HEK293T (cell line): Measurements from ENCODE around the gene SLC7A10.
"Not testable (repeated sequence)": the region's sequence is repeated elsewhere in the genome, so short reads cannot be mapped to it uniquely, and the experiment has no call there.

Experiments
- CTCF ChIA-PET: fragments of 350-600 bp; formaldehyde crosslinking; extraction: SDS; loops from one replicate; lab custom pipeline; 2021; ENCODE audit warnings: antibody characterized with exemption, inconsistent platforms; lab: Yijun Ruan, JAX
- POLR2A ChIA-PET: fragments of 350-600 bp; formaldehyde crosslinking; extraction: SDS; loops from one replicate; lab custom pipeline; 2020; ENCODE audit warnings: antibody characterized with exemption, inconsistent platforms; lab: Yijun Ruan, JAX
- DNase-seq: peaks from one replicate; pipeline ENCODE4 v3.0.0; 2012; ENCODE audit warnings: mixed read lengths; ENCODE audit errors: extremely low spot score
- ARNT ChIP-seq: fragments of 450-650 bp; IDR thresholded peaks from 2 replicates; pipeline ENCODE4 v1.6.1; 2017; ENCODE audit warnings: mild to moderate bottlenecking
- BHLHE40 ChIP-seq: fragments of 450-650 bp; IDR thresholded peaks from 2 replicates; pipeline ENCODE4 v1.6.1; 2016; ENCODE audit warnings: mild to moderate bottlenecking, moderate library complexity, borderline replicate concordance
- CTBP1 ChIP-seq: fragments of 450-650 bp; IDR thresholded peaks from 2 replicates; pipeline ENCODE4 v1.6.1; 2016; ENCODE audit warnings: borderline replicate concordance
- ELF4 ChIP-seq: fragments of 450-650 bp; IDR thresholded peaks from 2 replicates; pipeline ENCODE4 v1.6.1; 2017; ENCODE audit warnings: antibody characterized with exemption
- FOXA1 ChIP-seq: fragments of 450-650 bp; IDR thresholded peaks from 2 replicates; pipeline ENCODE4 v1.6.1; 2016; ENCODE audit warnings: mild to moderate bottlenecking
- FOXK2 ChIP-seq: fragments of 450-650 bp; IDR thresholded peaks from 2 replicates; pipeline ENCODE4 v1.6.1; 2016; ENCODE audit warnings: mild to moderate bottlenecking
- FOXM1 ChIP-seq: fragments of 450-650 bp; IDR thresholded peaks from 2 replicates; pipeline ENCODE4 v1.6.1; 2017; ENCODE audit warnings: mild to moderate bottlenecking, borderline replicate concordance
- HDGF ChIP-seq: fragments of 450-650 bp; IDR thresholded peaks from 2 replicates; pipeline ENCODE4 v1.6.1; 2017; ENCODE audit warnings: antibody characterized with exemption, borderline replicate concordance
- L3MBTL2 ChIP-seq: fragments of 450-650 bp; conservative IDR thresholded peaks from 2 replicates; pipeline ENCODE4 v1.6.1; 2016; ENCODE audit warnings: mild to moderate bottlenecking
- LEF1 ChIP-seq: fragments of 450-650 bp; IDR thresholded peaks from 2 replicates; pipeline ENCODE4 v1.6.1; 2017; ENCODE audit warnings: mild to moderate bottlenecking, borderline replicate concordance
- NFRKB ChIP-seq: fragments of 450-650 bp; IDR thresholded peaks from 2 replicates; pipeline ENCODE4 v1.6.1; 2016; ENCODE audit warnings: mild to moderate bottlenecking, moderate library complexity
- PKNOX1 ChIP-seq: fragments of 450-650 bp; IDR thresholded peaks from 2 replicates; pipeline ENCODE4 v1.6.1; 2016
- SP1 ChIP-seq: fragments of 450-650 bp; IDR thresholded peaks from 2 replicates; pipeline ENCODE4 v1.6.1; 2017
- SUZ12 ChIP-seq: fragments of 450-650 bp; IDR thresholded peaks from 2 replicates; pipeline ENCODE4 v1.6.1; 2016; ENCODE audit warnings: mild to moderate bottlenecking
- TARDBP ChIP-seq: fragments of 450-650 bp; IDR thresholded peaks from 2 replicates; pipeline ENCODE4 v1.6.1; 2016
- ZNF384 ChIP-seq: fragments of 450-650 bp; IDR thresholded peaks from 2 replicates; pipeline ENCODE4 v1.6.1; 2016

SLC7A10 gene

GRCh38 chr19:33193865-33194362, 31.7 kb downstream of the SLC7A10 start, which contains the start of gene LRP3:
LRP3 (plus strand) TSS chr19:33194330; CDS start chr19:33194786, 456 bp downstream.
- TF ChIP-seq LEF1: no peak
- no peak for TF ChIP-seq CTBP1
- no peak for TF ChIP-seq HDGF
- no peak for TF ChIP-seq SUZ12
- no peak for TF ChIP-seq FOXK2
- TF ChIP-seq PKNOX1: no peak
- no peak for TF ChIP-seq FOXM1
- no peak for TF ChIP-seq ARNT
- TF ChIP-seq ELF4: no peak
- no peak for TF ChIP-seq SP1
- TF ChIP-seq L3MBTL2: no peak
- DNase-seq: peak; percentile 64
- ChIA-PET CTCF (interaction anchor here (1.5 to 2.2 kb wide), 2 partner anchors 10 kb away, joined by 4 to 8 read pairs; no protein-coding TSS in a partner anchor), POLR2A (interaction anchor here (1.0 kb wide), 1 partner anchor 18 kb away, joined by 3 read pairs; no protein-coding TSS in a partner anchor)

DNA sequence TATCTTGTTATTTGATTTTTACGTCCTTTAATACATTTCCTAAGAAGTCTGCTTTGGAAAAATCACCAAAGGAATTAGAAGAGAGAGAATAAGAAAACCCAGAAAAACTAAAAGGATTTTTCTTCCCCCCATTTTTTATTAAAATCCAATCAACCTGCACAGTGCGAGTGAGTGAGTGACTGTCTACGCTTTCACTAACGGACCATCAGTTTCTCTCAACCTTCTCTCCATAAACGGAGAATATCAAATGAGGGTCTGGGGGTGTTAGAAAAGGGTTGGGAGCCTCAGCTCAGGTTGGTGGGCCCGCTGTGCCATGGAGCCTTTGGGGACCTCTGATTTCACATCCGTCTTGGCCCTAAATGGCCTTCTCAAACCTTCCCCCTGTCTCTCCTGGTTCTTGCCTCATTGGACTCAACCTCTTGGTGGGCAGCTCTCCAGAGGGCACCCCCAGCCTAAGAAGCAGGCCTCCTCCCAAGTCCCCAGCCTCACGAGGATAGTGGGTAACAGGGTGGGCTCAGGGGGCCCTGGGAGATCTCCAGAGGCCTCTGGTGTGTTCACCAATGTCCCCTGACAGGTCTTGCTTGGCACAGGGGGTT, 32.3 kb downstream of the SLC7A10 start:
- ChIA-PET CTCF (interaction anchor here (0.7 to 1.5 kb wide), 2 partner anchors 9 to 217 kb away, joined by 4 read pairs; no protein-coding TSS in a partner anchor), POLR2A (interaction anchor here (0.8 to 1.0 kb wide), 2 partner anchors 17 kb away, joined by 3 read pairs; no protein-coding TSS in a partner anchor)
- no peak for DNase-seq
- TF ChIP-seq LEF1 (no peak), ARNT (no peak), CTBP1 (no peak), NFRKB (no peak), ZNF384 (no peak), TARDBP (no peak), HDGF (no peak), FOXK2 (no peak), SP1 (no peak), PKNOX1 (no peak), BHLHE40 (no peak), SUZ12 (no peak), FOXM1 (no peak), L3MBTL2 (no peak), FOXA1 (no peak)

DNA sequence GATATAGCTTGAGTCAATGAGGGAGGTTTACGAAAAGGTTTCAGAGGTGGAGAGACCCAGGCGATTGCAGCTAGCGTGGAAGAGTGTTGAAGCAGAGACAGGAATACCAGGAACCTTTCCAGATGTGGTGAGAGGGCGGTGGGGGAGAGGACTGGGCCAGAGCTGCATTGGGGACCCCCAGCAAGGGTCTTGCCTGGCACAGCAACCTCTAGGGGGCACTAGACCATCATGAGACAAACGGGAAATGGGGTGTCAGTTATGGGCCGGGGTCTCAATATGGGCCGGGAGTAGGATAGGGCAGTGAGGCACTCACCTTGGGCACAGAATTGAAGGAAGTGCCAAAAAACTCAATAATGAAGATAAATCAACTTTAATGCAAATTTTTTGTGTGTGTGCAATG, 33.6 kb downstream of the SLC7A10 start:
- no peak for TF ChIP-seq FOXK2
- TF ChIP-seq PKNOX1: no peak
- TF ChIP-seq BHLHE40: no peak
- TF ChIP-seq FOXA1: no peak
- no peak for TF ChIP-seq NFRKB
- TF ChIP-seq ELF4: no peak
- no peak for TF ChIP-seq L3MBTL2
- TF ChIP-seq LEF1: no peak
- TF ChIP-seq CTBP1: no peak
- no peak for TF ChIP-seq ARNT
- no peak for TF ChIP-seq ZNF384
- TF ChIP-seq SUZ12: no peak
- TF ChIP-seq FOXM1: no peak
- no peak for TF ChIP-seq HDGF
- no peak for TF ChIP-seq TARDBP
- TF ChIP-seq SP1: no peak
- ChIA-PET CTCF (interaction anchor here (1.0 kb wide), 2 partner anchors 16 to 51 kb away, joined by 3 read pairs; no protein-coding TSS in a partner anchor), POLR2A (no interaction called here)
- DNase-seq: no peak

GRCh38 chr19:33191501-33191900, 34.1 kb downstream of the SLC7A10 start:
- DNase-seq: no peak
- CTCF ChIA-PET: interaction anchor here (1.0 kb wide), 2 partner anchors 15 to 51 kb away, joined by 3 read pairs; no protein-coding TSS in a partner anchor
- POLR2A ChIA-PET: no interaction called here
- TF ChIP-seq TARDBP: no peak
- TF ChIP-seq L3MBTL2: no peak
- TF ChIP-seq BHLHE40: no peak
- no peak for TF ChIP-seq NFRKB
- TF ChIP-seq ZNF384: no peak
- TF ChIP-seq LEF1: no peak
- no peak for TF ChIP-seq FOXA1
- no peak for TF ChIP-seq FOXM1
- TF ChIP-seq CTBP1: no peak
- TF ChIP-seq ELF4: no peak
- no peak for TF ChIP-seq HDGF
- TF ChIP-seq SP1: no peak
- no peak for TF ChIP-seq ARNT
- TF ChIP-seq SUZ12: no peak

DNA sequence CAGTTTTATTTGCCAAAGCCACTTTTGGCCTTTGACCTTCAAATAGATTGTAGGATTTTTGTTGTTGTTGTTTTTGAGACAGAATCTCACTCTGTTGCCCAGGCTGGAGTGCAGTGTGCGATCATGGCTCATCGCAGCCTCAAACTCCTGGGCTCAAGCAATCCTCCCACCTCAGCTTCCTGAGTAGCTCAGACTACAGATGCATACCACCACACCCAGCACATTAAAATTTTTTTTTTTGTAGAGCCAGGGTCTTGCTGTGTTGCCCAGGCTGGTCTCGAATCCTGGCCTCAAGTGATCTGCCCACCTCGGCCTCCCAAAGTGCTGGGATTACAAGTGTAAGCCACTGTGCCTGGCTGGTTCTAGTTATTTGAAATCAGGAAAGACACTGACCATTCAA, 34.6 kb downstream of the SLC7A10 start:
- DNase-seq, POLR2A ChIA-PET: not testable (repeated sequence)
- CTCF ChIA-PET: interaction anchor here (1.0 kb wide), 1 partner anchor 15 kb away, joined by 3 read pairs; no protein-coding TSS in a partner anchor

DNA sequence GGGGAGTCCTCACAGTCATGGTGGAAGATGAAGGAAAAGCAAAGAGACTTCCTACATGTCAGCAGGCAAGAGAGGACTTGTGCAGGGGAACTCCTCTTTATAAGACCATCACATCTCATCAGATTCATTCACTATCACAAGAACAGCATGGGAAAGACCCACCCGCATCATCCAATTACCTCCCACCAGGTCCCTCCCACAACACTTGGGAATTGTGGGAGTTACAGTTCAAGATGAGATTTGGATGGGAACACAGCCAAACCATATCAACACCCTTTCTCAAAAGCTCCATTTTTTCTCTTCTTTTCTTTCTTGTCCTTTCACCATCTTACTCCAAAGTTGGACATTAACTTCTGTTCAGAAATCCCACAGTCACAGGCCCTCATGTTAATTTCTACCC, 36.2 kb downstream of the SLC7A10 start:
- no peak for TF ChIP-seq LEF1
- no peak for TF ChIP-seq L3MBTL2
- ChIA-PET CTCF (interaction anchor here (0.9 kb wide), 1 partner anchor 55 kb away, joined by 3 read pairs; no protein-coding TSS in a partner anchor), POLR2A (interaction anchor here (1.7 kb wide), 1 partner anchor 13 kb away, joined by 5 read pairs; no protein-coding TSS in a partner anchor)
- DNase-seq: no peak
